ENCODE data around the gene TFG. TPM values are rescaled to one million over a fixed set of nuclear protein-coding genes. Genes with fewer than 3 reads are reported as not detected.

TFG gene
- total and polyA plus RNA-seq, 10 of the 15 experiments (the other 5 are each of a cell fraction or from before 2014, with no cell fraction given), result 29.3 to 126 (median 57.6) TPM

GRCh38 chr3:100798012-100798411 is 88.7 kb downstream of the TFG start:
- POLR2A ChIA-PET, result interaction anchor here (0.5 kb wide), 1 partner anchor 89 kb away, joined by 3 read pairs; the partner anchor contains the start of gene TFG
- Histone ChIP-seq H3K27me3 (replicated peaks in 1 of 2; ENCODE audit: control insufficient read depth in 2 of 2, insufficient read depth in 2 of 2, low read length in 1 of 2) (no peaks in the 10 kb centered on the region), H2AFZ (ENCODE audit: control insufficient read depth, low read depth, low read length) (no peak overlapping the region), H3K4me2 (ENCODE audit: control insufficient read depth, insufficient read depth) (no peak overlapping the region), H3K9me3 (replicated peaks; ENCODE audit: control insufficient read depth, insufficient read depth, low read length) (no peaks in the 10 kb centered on the region), H3K36me3 (ENCODE audit: control insufficient read depth in 2 of 2, insufficient read depth in 2 of 2, low read length in 1 of 2) (no peaks in the 10 kb centered on the region), H3K4me3 (no peak overlapping the region), H3K4me1 (ENCODE audit: control insufficient read depth, insufficient read depth, low read length) (no peaks in the 10 kb centered on the region), H3K27ac (ENCODE audit: control insufficient read depth, insufficient read depth) (no peak overlapping the region), H3K79me2 (ENCODE audit: control insufficient read depth, insufficient read depth, low read length) (no peaks in the 10 kb centered on the region), H3K9ac (ENCODE audit: control insufficient read depth, insufficient read depth, low read length) (no peak overlapping the region), H4K20me1 (ENCODE audit: control insufficient read depth, insufficient read depth) (no peaks in the 10 kb centered on the region)
- DNase-seq (ENCODE audit: low read depth, low spot score), result no peak
- BruUV-seq (replicated peaks), result no TSS peak
- FAIRE-seq, result no peak
- WGBS (ENCODE audit: insufficient coverage, insufficient replicate concordance, low lambda C conversion rate, missing lambda C conversion rate), result 88% methylated on average over 1 of the region's 1 CpG
- RAD21 ChIA-PET (ENCODE audit: unreplicated experiment), result interaction anchor here (0.8 to 4.2 kb wide), 6 partner anchors 87 to 335 kb away, joined by 3 to 60 read pairs (median 10); no protein-coding TSS in a partner anchor
- SMC1A ChIA-PET (ENCODE audit: uncharacterized antibody, unreplicated experiment), result interaction anchor here (1.0 to 2.7 kb wide), 7 partner anchors 9 to 482 kb away, joined by 3 to 41 read pairs (median 6); no protein-coding TSS in a partner anchor
- TF ChIP-seq EGR1 (IDR thresholded peaks at IDR 0.05; ENCODE audit: borderline replicate concordance in 1 of 2, low read depth in 2 of 2, low read length in 2 of 2), result no peak
- TF ChIP-seq JUND (IDR thresholded peaks at IDR 0.05; ENCODE audit: low read depth, low read length), result no peak
- no peak for TF ChIP-seq STAT1 (conservative IDR thresholded peaks at IDR 0.05)
- TF ChIP-seq YY1 (IDR thresholded peaks at IDR 0.05; ENCODE audit: low read depth, low read length), result no peak
- TF ChIP-seq FOXM1 (IDR thresholded peaks at IDR 0.05; ENCODE audit: low read depth, low read length), result no peak
- TF ChIP-seq HCFC1 (IDR thresholded peaks at IDR 0.05; ENCODE audit: low read length), result no peak
- TF ChIP-seq CHD1 (IDR thresholded peaks at IDR 0.05; ENCODE audit: low read depth, low read length), result no peak
- TF ChIP-seq ZNF207 (IDR thresholded peaks at IDR 0.05; ENCODE audit: borderline replicate concordance), result no peak
- TF ChIP-seq HSF1 (IDR thresholded peaks at IDR 0.05; ENCODE audit: low read depth, low read length), result no peak
- no peak for TF ChIP-seq NFYB (IDR thresholded peaks at IDR 0.05; ENCODE audit: insufficient read depth, low read depth, low read length)
- no peak for TF ChIP-seq CREB1 (IDR thresholded peaks at IDR 0.05; ENCODE audit: low read depth)
- TF ChIP-seq TBL1XR1 (IDR thresholded peaks at IDR 0.05; ENCODE audit: low read depth, low read length), result no peak
- intact Hi-C loops (cut with micrococcal nuclease; ENCODE audit: unreplicated experiment), result no loop called here
- CTCF ChIA-PET, result interaction anchor here (0.8 to 2.8 kb wide), 6 partner anchors 11 to 336 kb away, joined by 3 to 51 read pairs (median 6); no protein-coding TSS in a partner anchor
- ATAC-seq, result no peak
- in situ Hi-C loops (cut with MboI), result no loop called here

Other genes starting within 250 kb of the TFG start
- gene TMEM45A, start 216.9 kb upstream of the TFG start, total RNA-seq (2014; rRNA removed), result 0.34 and 1.0 TPM in 2 replicates
- 0.72 and 0.78 TPM in 2 replicates for gene TMEM45A, start 216.9 kb upstream of the TFG start, total RNA-seq (2014; rRNA removed; fragmentation: Illumina TruSeq; extraction: Trizol)
- 0.90 and 1.0 TPM in 2 replicates for gene TMEM45A, start 216.9 kb upstream of the TFG start, total RNA-seq (2021)
- 5.3 and 10.0 TPM in 2 replicates for gene TMEM45A, start 216.9 kb upstream of the TFG start, polyA plus RNA-seq (2011; rRNA removed)
- gene TMEM45A, start 216.9 kb upstream of the TFG start, polyA plus RNA-seq (2014; fragmentation: Illumina TruSeq; extraction: Trizol), result 0.62 and 0.95 TPM in 2 replicates
- gene TMEM45A, start 216.9 kb upstream of the TFG start, polyA plus RNA-seq (2014; fragmentation: Nextera tagmentation; extraction: Ambion mirVana), result 1 to 10 TPM; 2.5 to 3.0 TPM
- 0.66 and 0.96 TPM in 2 replicates for gene TMEM45A, start 216.9 kb upstream of the TFG start, polyA plus RNA-seq (2014; rRNA removed)
- under 1 TPM; 0.60 to 0.77 TPM for gene TMEM45A, start 216.9 kb upstream of the TFG start, polyA plus RNA-seq (2016; fragmentation: Nextera tagmentation; extraction: Ambion mirVana)
- not detected in 2 replicates for gene ADGRG7, start 99.9 kb upstream of the TFG start, total RNA-seq (2014; rRNA removed)
- gene ADGRG7, start 99.9 kb upstream of the TFG start, total RNA-seq (2014; rRNA removed; fragmentation: Illumina TruSeq; extraction: Trizol), result not detected in 2 replicates
- 0.21 TPM in 1 of 2 replicates, not detected in the other for gene ADGRG7, start 99.9 kb upstream of the TFG start, total RNA-seq (2021)
- gene ADGRG7, start 99.9 kb upstream of the TFG start, polyA plus RNA-seq (2011; rRNA removed), result 0.09 and 0.14 TPM in 2 replicates
- gene ADGRG7, start 99.9 kb upstream of the TFG start, polyA plus RNA-seq (2014; fragmentation: Illumina TruSeq; extraction: Trizol), result not detected in 2 replicates
- gene ADGRG7, start 99.9 kb upstream of the TFG start, polyA plus RNA-seq (2014; fragmentation: Nextera tagmentation; extraction: Ambion mirVana), result under 1 TPM in 1 of 2 experiments, not detected in 1; 0.02 TPM
- gene ADGRG7, start 99.9 kb upstream of the TFG start, polyA plus RNA-seq (2014; rRNA removed), result not detected in 2 replicates
- gene ADGRG7, start 99.9 kb upstream of the TFG start, polyA plus RNA-seq (2016; fragmentation: Nextera tagmentation; extraction: Ambion mirVana), result not detected